Endothelial cell of hepatic sinusoid (primary cell): ENCODE measurements around the gene ZNF529.

ENCODE experiments used
- in situ Hi-C: cut with HindIII; loops from 2 replicates; pipeline ENCODE4 v1.10.0; 2017; ENCODE audit warnings: low sequenced_read_pairs

The ZNF529 gene

DNA sequence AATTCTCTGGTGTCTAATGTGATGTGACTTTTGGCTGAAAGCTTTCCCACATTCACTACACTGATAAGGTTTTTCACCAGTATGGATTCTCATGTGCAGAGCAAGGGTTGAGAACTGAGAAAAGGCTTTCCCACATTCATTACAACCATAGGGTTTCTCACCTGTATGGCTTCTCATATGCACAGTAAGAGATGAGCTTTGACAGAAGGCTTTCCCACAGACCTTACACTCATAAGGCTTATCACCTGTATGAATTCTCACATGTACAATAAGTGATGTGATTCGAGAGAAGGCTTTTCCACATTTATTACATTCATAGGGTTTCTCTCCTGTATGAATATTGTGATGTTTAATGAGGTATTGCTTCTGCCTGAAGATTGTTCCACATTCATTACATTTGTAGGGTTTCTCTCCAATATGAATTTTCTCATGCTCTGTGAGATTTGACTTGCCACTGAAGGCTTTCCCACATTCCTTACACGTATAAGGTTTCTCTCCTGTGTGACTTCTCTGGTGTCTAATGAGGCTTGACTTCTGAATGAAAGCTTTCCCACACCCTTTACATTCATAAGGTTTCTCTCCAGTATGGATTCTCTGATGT lies 59.0 kb downstream of the ZNF529 start:
- in situ Hi-C loops, result no loop called here

DNA sequence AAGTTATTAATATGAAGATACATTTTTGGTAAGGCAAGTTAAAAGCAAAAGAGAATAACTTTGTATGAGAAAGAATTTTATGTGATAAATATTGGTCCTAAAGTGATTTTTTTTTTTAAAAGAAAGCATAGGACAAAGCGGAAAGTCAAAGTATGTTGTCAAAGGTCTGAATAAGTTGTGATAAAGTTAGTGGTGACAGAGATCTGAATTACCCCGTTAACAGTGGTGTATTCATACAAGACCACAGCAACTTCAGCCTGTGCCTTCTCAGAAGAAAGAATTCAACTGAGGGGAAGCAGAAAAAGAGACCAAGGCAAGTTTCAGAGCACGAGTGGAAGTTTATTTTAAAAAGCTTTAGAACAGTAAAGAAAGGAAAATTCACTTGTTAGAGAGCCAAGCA lies 64.8 kb downstream of the ZNF529 start:
- in situ Hi-C loops, result no loop called here

DNA sequence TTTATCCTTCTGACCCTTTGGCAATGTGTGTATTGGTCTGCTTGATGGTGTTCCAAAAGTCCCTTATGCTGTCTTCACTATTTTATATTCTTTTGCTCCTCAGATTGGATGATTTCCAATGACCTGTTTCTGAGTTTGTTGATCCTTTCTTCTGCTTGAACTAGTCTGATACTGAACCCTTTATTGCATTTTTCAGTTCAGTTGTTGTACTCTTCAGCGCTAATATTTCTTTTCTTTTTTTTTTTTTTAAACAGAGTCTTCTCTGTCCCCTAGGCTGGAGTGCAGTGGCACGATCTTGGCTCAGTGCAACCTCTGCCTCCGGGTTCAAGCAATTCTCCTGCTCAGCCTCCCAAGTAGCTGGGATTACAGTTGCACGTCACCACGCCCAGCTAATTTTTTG lies 71.1 kb downstream of the ZNF529 start:
- in situ Hi-C loops, result no loop called here

GRCh38 chr19:36497001-36497400 lies 76.1 kb downstream of the ZNF529 start:
- in situ Hi-C loops, result no loop called here
